Activated T-helper 1 cell treated with anti-CD3 and anti-CD28 coated beads, Interleukin-2, amount 50 U/mL, for 16 hours (primary cell): ENCODE data around the gene BORCS8.
A peak's percentile ranks its signal among the peaks of the same experiment; 100 is the strongest.
"Not testable (repeated sequence)": the region's sequence is repeated elsewhere in the genome, so short reads cannot be mapped to it uniquely, and the experiment has no call there.

ENCODE experiments used
- DNase-seq, 2 donors: peaks; one replicate each; pipeline ENCODE4 v3.0.0-alpha.2; 2020; ENCODE audit warnings: low read depth in 1 of 2, low spot score in 1 of 2

BORCS8 gene

GRCh38 chr19:19192078-19192882 lies at the start of gene BORCS8, which contains the start of gene RFXANK:
Gene BORCS8, minus strand, starts transcription at chr19:19192152. Its CDS starts 35 bp downstream, at chr19:19192117.
Gene RFXANK, plus strand, starts transcription at chr19:19192258. Its CDS starts 1,689 bp downstream, at chr19:19193947.
- peak; percentile 97 to 98 for DNase-seq

GRCh38 chr19:19240476-19240875 lies 48.5 kb upstream of the BORCS8 start:
- no peak for DNase-seq

- DNase-seq = no peak
Observed at GRCh38 chr19:19239675-19240074, 47.7 kb upstream of the BORCS8 start.

GRCh38 chr19:19238126-19238894 lies 46.4 kb upstream of the BORCS8 start:
- DNase-seq = no peak

- no peak for DNase-seq
Observed at GRCh38 chr19:19236173-19236572, 44.2 kb upstream of the BORCS8 start.

- DNase-seq = no peak
Observed at GRCh38 chr19:19234220-19234816, 42.4 kb upstream of the BORCS8 start.

GRCh38 chr19:19232261-19232721 lies 40.3 kb upstream of the BORCS8 start:
- DNase-seq = no peak

- DNase-seq = no peak
Observed at GRCh38 chr19:19230999-19231398, 39.0 kb upstream of the BORCS8 start.

- DNase-seq = no peak
Observed at GRCh38 chr19:19229701-19230100, 37.7 kb upstream of the BORCS8 start.

GRCh38 chr19:19227217-19227616 lies 35.3 kb upstream of the BORCS8 start:
- DNase-seq = no peak

- no peak for DNase-seq
Observed at GRCh38 chr19:19226663-19227062, 34.7 kb upstream of the BORCS8 start.

GRCh38 chr19:19226204-19226603 lies 34.3 kb upstream of the BORCS8 start:
- DNase-seq = no peak

GRCh38 chr19:19224852-19225494 lies 33.0 kb upstream of the BORCS8 start:
- DNase-seq = peak; percentile 55 to 58

- no peak for DNase-seq
Observed at GRCh38 chr19:19224150-19224851, 32.3 kb upstream of the BORCS8 start.

- DNase-seq = no peak
Observed at GRCh38 chr19:19223636-19224035, 31.7 kb upstream of the BORCS8 start.

- no peak for DNase-seq
Observed at GRCh38 chr19:19223060-19223459, 31.1 kb upstream of the BORCS8 start.

GRCh38 chr19:19221000-19221399 lies 29.0 kb upstream of the BORCS8 start:
- not testable (repeated sequence) for DNase-seq

GRCh38 chr19:19218911-19219310 lies 27.0 kb upstream of the BORCS8 start:
- DNase-seq = no peak

- DNase-seq = no peak
Observed at GRCh38 chr19:19217099-19217498, 25.1 kb upstream of the BORCS8 start.

GRCh38 chr19:19215792-19216191 lies 23.8 kb upstream of the BORCS8 start:
- DNase-seq = no peak

GRCh38 chr19:19214892-19215291 lies 22.9 kb upstream of the BORCS8 start:
- no peak for DNase-seq
